Measurements from ENCODE around the gene EHMT1.

DNA sequence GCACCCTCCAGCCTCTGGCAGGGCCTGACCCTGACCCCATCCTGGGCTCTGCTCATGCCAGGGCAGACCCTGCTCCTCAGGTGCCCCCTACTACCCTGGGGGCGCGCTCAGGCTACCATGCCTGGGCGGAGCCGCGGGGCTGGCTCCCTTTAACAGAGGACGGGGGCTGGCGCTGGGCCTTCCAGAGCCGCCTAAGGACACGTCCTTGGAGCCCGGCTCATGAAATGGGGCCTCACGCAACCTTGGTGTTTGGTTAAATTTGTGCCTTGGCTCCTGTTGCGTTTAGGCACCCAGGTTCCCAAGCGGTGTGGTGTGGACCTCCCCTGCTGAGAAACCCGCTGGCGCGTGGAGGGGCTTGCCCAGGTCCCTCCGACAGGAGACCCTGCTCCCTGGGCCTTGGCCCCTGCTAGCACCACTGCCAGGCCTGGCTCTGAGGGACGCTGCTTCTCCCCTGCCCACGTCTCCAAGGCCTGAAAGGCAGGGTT, 3.4 kb upstream of the EHMT1 start:
- TF ChIP-seq, protein P1, sequence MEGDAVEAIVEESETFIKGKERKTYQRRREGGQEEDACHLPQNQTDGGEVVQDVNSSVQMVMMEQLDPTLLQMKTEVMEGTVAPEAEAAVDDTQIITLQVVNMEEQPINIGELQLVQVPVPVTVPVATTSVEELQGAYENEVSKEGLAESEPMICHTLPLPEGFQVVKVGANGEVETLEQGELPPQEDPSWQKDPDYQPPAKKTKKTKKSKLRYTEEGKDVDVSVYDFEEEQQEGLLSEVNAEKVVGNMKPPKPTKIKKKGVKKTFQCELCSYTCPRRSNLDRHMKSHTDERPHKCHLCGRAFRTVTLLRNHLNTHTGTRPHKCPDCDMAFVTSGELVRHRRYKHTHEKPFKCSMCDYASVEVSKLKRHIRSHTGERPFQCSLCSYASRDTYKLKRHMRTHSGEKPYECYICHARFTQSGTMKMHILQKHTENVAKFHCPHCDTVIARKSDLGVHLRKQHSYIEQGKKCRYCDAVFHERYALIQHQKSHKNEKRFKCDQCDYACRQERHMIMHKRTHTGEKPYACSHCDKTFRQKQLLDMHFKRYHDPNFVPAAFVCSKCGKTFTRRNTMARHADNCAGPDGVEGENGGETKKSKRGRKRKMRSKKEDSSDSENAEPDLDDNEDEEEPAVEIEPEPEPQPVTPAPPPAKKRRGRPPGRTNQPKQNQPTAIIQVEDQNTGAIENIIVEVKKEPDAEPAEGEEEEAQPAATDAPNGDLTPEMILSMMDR (IDR thresholded peaks at IDR 0.05) = no peak
- TF ChIP-seq POLR2A (IDR thresholded peaks at IDR 0.05) = no peak

Measured in right lobe of liver (tissue), 4 donors.